HEK293T (cell line): ENCODE data around the gene SKAP2.

Experiments
- BHLHE40 ChIP-seq: fragments of 450-650 bp; IDR thresholded peaks from 2 replicates; pipeline ENCODE4 v1.6.1; 2016; ENCODE audit warnings: mild to moderate bottlenecking, moderate library complexity, borderline replicate concordance
- CTBP1 ChIP-seq: fragments of 450-650 bp; IDR thresholded peaks from 2 replicates; pipeline ENCODE4 v1.6.1; 2016; ENCODE audit warnings: borderline replicate concordance
- ELF4 ChIP-seq: fragments of 450-650 bp; IDR thresholded peaks from 2 replicates; pipeline ENCODE4 v1.6.1; 2017; ENCODE audit warnings: antibody characterized with exemption
- FOXK2 ChIP-seq: fragments of 450-650 bp; IDR thresholded peaks from 2 replicates; pipeline ENCODE4 v1.6.1; 2016; ENCODE audit warnings: mild to moderate bottlenecking
- FOXM1 ChIP-seq: fragments of 450-650 bp; IDR thresholded peaks from 2 replicates; pipeline ENCODE4 v1.6.1; 2017; ENCODE audit warnings: mild to moderate bottlenecking, borderline replicate concordance
- HDGF ChIP-seq: fragments of 450-650 bp; IDR thresholded peaks from 2 replicates; pipeline ENCODE4 v1.6.1; 2017; ENCODE audit warnings: antibody characterized with exemption, borderline replicate concordance
- L3MBTL2 ChIP-seq: fragments of 450-650 bp; conservative IDR thresholded peaks from 2 replicates; pipeline ENCODE4 v1.6.1; 2016; ENCODE audit warnings: mild to moderate bottlenecking
- NFRKB ChIP-seq: fragments of 450-650 bp; IDR thresholded peaks from 2 replicates; pipeline ENCODE4 v1.6.1; 2016; ENCODE audit warnings: mild to moderate bottlenecking, moderate library complexity
- SP1 ChIP-seq: fragments of 450-650 bp; IDR thresholded peaks from 2 replicates; pipeline ENCODE4 v1.6.1; 2017
- SUZ12 ChIP-seq: fragments of 450-650 bp; IDR thresholded peaks from 2 replicates; pipeline ENCODE4 v1.6.1; 2016; ENCODE audit warnings: mild to moderate bottlenecking
- TARDBP ChIP-seq: fragments of 450-650 bp; IDR thresholded peaks from 2 replicates; pipeline ENCODE4 v1.6.1; 2016
- TF ChIP-seq, protein P1 (sequence below): fragments of 450-650 bp; IDR thresholded peaks from 2 replicates; pipeline ENCODE4 v1.6.1; 2016

DNA sequence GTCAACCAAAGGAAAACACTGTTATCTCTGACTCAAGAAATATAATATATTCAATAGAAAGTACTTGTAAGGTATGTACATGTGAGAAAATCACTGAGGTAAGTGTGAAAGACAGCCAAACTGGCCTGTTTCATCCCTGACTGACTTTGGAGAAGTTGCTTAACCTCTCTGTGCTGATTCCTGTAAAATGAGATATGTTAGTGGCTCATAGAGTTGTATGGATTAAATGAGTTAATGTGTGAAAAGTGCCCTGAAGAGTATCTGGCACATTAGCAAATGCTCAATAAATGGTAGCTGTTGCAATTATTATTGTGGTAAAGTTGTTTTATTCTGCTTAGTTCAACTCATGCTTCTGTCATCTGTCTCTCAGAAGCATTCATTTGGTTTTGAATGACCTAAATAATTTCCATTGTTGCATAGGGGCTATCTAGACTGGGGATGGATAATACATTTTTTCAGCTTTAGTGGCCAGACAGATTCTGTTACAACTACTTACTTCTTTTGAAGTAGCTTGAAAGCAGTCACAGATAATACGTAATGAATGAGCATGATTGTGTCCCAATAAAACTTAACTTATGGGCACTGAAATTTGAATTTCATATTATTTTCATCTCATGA lies 84.3 kb downstream of the SKAP2 start:
- no peak for TF ChIP-seq FOXM1
- no peak for TF ChIP-seq TARDBP
- TF ChIP-seq, protein P1, sequence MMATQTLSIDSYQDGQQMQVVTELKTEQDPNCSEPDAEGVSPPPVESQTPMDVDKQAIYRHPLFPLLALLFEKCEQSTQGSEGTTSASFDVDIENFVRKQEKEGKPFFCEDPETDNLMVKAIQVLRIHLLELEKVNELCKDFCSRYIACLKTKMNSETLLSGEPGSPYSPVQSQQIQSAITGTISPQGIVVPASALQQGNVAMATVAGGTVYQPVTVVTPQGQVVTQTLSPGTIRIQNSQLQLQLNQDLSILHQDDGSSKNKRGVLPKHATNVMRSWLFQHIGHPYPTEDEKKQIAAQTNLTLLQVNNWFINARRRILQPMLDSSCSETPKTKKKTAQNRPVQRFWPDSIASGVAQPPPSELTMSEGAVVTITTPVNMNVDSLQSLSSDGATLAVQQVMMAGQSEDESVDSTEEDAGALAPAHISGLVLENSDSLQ, result no peak
- TF ChIP-seq ELF4, result no peak
- no peak for TF ChIP-seq NFRKB
- TF ChIP-seq HDGF, result no peak
- no peak for TF ChIP-seq BHLHE40
- no peak for TF ChIP-seq CTBP1
- no peak for TF ChIP-seq SP1
- TF ChIP-seq L3MBTL2, result no peak
- no peak for TF ChIP-seq FOXK2
- TF ChIP-seq SUZ12, result no peak
